Endothelial cell (in vitro differentiated cells): ENCODE data around the gene STX16. TPM values are rescaled to one million over a fixed set of nuclear protein-coding genes. Genes with fewer than 3 reads are reported as not detected.
A peak's percentile ranks its signal among the peaks of the same experiment; 100 is the strongest.

Experiments used
- DNase-seq: peaks from one replicate; pipeline ENCODE4 v3.0.0; 2021; ENCODE audit warnings: low spot score
- H3K27ac Mint-ChIP-seq: one replicate; pipeline ENCODE4 v1.8.0; 2021; ENCODE audit warnings: mixed read lengths, inconsistent platforms; ENCODE audit not compliant: unreplicated experiment
- H3K27me3 Mint-ChIP-seq: one replicate; pipeline ENCODE4 v1.8.0; 2021; ENCODE audit warnings: mild to moderate bottlenecking, moderate library complexity, mixed read lengths, inconsistent platforms; ENCODE audit not compliant: unreplicated experiment
- H3K36me3 Mint-ChIP-seq: one replicate; pipeline ENCODE4 v1.8.0; 2021; ENCODE audit warnings: mild to moderate bottlenecking, low read depth, mixed read lengths, inconsistent platforms; ENCODE audit not compliant: unreplicated experiment
- H3K4me1 Mint-ChIP-seq: one replicate; pipeline ENCODE4 v1.8.0; 2021; ENCODE audit warnings: mild to moderate bottlenecking, mixed read lengths, inconsistent platforms; ENCODE audit not compliant: unreplicated experiment
- H3K4me3 Mint-ChIP-seq: one replicate; pipeline ENCODE4 v1.8.0; 2021; ENCODE audit warnings: mild to moderate bottlenecking, mixed read lengths, inconsistent platforms; ENCODE audit not compliant: unreplicated experiment
- H3K9me3 Mint-ChIP-seq: one replicate; pipeline ENCODE4 v1.8.0; 2021; ENCODE audit warnings: mixed read lengths, inconsistent platforms; ENCODE audit not compliant: unreplicated experiment
- CTCF ChIP-seq: fragments of 200-600 bp; sonication (generic); IDR thresholded peaks from one replicate; pipeline ENCODE4 v1.5.0; 2021; ENCODE audit warnings: antibody characterized with exemption; ENCODE audit not compliant: unreplicated experiment
- total RNA-seq: library from RNA; stranded (reverse); fragmentation: NEBNext Ultra II Directional; extraction: Animal tissue kit (Norgen Biotek cat#: 25700); gene quantifications from one replicate; pipeline ENCODE4 v1.2.1, GENCODE V29; 2021; ENCODE audit not compliant: unreplicated experiment

Gene STX16
- total RNA-seq, 1 donor from 2014 or later = 77.9 TPM

GRCh38 chr20:58693226-58694006, 42.3 kb downstream of the STX16 start:
- H3K27me3 Mint-ChIP-seq = peaks cover 11% of the 10 kb centered on the region
- no peak for DNase-seq
- no peak for TF ChIP-seq CTCF
- H3K4me1 Mint-ChIP-seq = peaks cover 14% of the 10 kb centered on the region
- H3K9me3 Mint-ChIP-seq = no peaks in the 10 kb centered on the region
- peak overlapping the region; percentile 37 for H3K4me3 Mint-ChIP-seq
- H3K36me3 Mint-ChIP-seq = peaks cover 12% of the 10 kb centered on the region
- H3K27ac Mint-ChIP-seq = no peak overlapping the region

GRCh38 chr20:58694241-58695083, 43.4 kb downstream of the STX16 start:
- Mint-ChIP-seq H3K9me3 (no peaks in the 10 kb centered on the region), H3K27ac (no peak overlapping the region), H3K4me1 (peaks cover 8% of the 10 kb centered on the region), H3K27me3 (peaks cover 11% of the 10 kb centered on the region), H3K4me3 (peak overlapping the region; percentile 51), H3K36me3 (peaks cover 15% of the 10 kb centered on the region)
- no peak for DNase-seq
- TF ChIP-seq CTCF = no peak

- TF ChIP-seq CTCF = no peak
- no peaks in the 10 kb centered on the region for H3K9me3 Mint-ChIP-seq
- peaks cover 20% of the 10 kb centered on the region for H3K36me3 Mint-ChIP-seq
- no peak overlapping the region for H3K27ac Mint-ChIP-seq
- H3K4me1 Mint-ChIP-seq = peaks cover 5% of the 10 kb centered on the region
- no peak overlapping the region for H3K4me3 Mint-ChIP-seq
- H3K27me3 Mint-ChIP-seq = peaks cover 11% of the 10 kb centered on the region
- no peak for DNase-seq
These were observed 44.1 kb downstream of the STX16 start for GRCh38 chr20:58695084-58695722.

GRCh38 chr20:58695895-58696375, 44.9 kb downstream of the STX16 start:
- Mint-ChIP-seq H3K27ac (no peak overlapping the region), H3K27me3 (peaks cover 13% of the 10 kb centered on the region), H3K4me1 (peaks cover 5% of the 10 kb centered on the region), H3K4me3 (no peak overlapping the region), H3K36me3 (peaks cover 26% of the 10 kb centered on the region), H3K9me3 (no peaks in the 10 kb centered on the region)
- no peak for DNase-seq
- TF ChIP-seq CTCF = no peak
